Gastroesophageal sphincter (tissue), 4 donors: ENCODE results near the gene MCAM. TPM values are rescaled to one million over a fixed set of nuclear protein-coding genes. Genes with fewer than 3 reads are reported as not detected.

Experiments
- ATAC-seq: fragments of 150-250 bp; one replicate; pipeline ENCODE4 v1.9.1; 2016; ENCODE audit warnings: mild to moderate bottlenecking, moderate library complexity
- H3K27ac ChIP-seq, 4 donors: fragments of 200-600 bp; sonication (generic) in 3 of 4; 1 replicate in 3 of 4; 2 replicates in 1 of 4; pipeline ENCODE4 v1.5.1; 2016 to 2019
- H3K27me3 ChIP-seq: fragments of 200-600 bp; sonication (generic); one replicate; pipeline ENCODE4 v1.5.1; 2019
- H3K36me3 ChIP-seq, 2 donors: fragments of 200-600 bp; sonication (generic); one replicate each; pipeline ENCODE4 v1.5.1; 2019; ENCODE audit warnings: control low read depth in 1 of 2
- H3K4me1 ChIP-seq, 3 donors: fragments of 200-600 bp; sonication (generic); 1 replicate in 2 of 3; 2 replicates in 1 of 3; pipeline ENCODE4 v1.5.1; 2016 to 2019; ENCODE audit warnings: control low read depth in 2 of 3
- H3K4me3 ChIP-seq, 2 donors: fragments of 200-600 bp; sonication (generic); one replicate each; pipeline ENCODE4 v1.5.1; 2019; ENCODE audit warnings: mild to moderate bottlenecking in 1 of 2, moderate library complexity in 1 of 2
- H3K9me3 ChIP-seq, 3 donors: fragments of 200-600 bp; sonication (generic); one replicate each; pipeline ENCODE4 v1.5.1; 2017 to 2019; ENCODE audit warnings: control low read depth in 2 of 3
- EP300 ChIP-seq: sonication (generic); formaldehyde crosslinking; IDR thresholded peaks from one replicate; pipeline ENCODE4 v1.6.1; 2017; ENCODE audit warnings: antibody characterized with exemption, mild to moderate bottlenecking
- POLR2A ChIP-seq, 2 donors: fragments of 450-650 bp; IDR thresholded peaks; one replicate each; pipeline ENCODE4 v1.6.1; 2017; ENCODE audit warnings: antibody characterized with exemption in 2 of 2, mild to moderate bottlenecking in 2 of 2, moderate library complexity in 1 of 2
- POLR2AphosphoS5 ChIP-seq: sonication (generic); formaldehyde crosslinking; IDR thresholded peaks from one replicate; pipeline ENCODE4 v1.6.1; 2017; ENCODE audit warnings: antibody characterized with exemption
- WGBS, 2 donors: methylation state at CpG; one replicate each; pipeline ENCODE4 v1.1.5; 2018; ENCODE audit warnings: low coverage in 1 of 2; 5-methylcytosine and 5-hydroxymethylcytosine counted together
- total RNA-seq, 4 donors: library from RNA; depleted of rRNA; stranded (reverse); fragments of >200 nt; gene quantifications; one replicate each; pipeline ENCODE4 v1.1.0, GENCODE V29; 2016
- TF ChIP-seq, protein P1 (sequence below), 4 experiments: fragments of 200-600 bp in 2 of 4; fragments of 450-650 bp in 2 of 4; sonication (generic) in 1 of 4; IDR thresholded peaks; one replicate each; pipeline ENCODE4 v1.5.1; 2017 to 2019; ENCODE audit warnings: antibody characterized with exemption in 4 of 4, mild to moderate bottlenecking in 2 of 4, moderate library complexity in 2 of 4

Gene MCAM
- total RNA-seq, 4 donors from 2014 or later, result 702 to 1,904 (median 1,177) TPM

DNA sequence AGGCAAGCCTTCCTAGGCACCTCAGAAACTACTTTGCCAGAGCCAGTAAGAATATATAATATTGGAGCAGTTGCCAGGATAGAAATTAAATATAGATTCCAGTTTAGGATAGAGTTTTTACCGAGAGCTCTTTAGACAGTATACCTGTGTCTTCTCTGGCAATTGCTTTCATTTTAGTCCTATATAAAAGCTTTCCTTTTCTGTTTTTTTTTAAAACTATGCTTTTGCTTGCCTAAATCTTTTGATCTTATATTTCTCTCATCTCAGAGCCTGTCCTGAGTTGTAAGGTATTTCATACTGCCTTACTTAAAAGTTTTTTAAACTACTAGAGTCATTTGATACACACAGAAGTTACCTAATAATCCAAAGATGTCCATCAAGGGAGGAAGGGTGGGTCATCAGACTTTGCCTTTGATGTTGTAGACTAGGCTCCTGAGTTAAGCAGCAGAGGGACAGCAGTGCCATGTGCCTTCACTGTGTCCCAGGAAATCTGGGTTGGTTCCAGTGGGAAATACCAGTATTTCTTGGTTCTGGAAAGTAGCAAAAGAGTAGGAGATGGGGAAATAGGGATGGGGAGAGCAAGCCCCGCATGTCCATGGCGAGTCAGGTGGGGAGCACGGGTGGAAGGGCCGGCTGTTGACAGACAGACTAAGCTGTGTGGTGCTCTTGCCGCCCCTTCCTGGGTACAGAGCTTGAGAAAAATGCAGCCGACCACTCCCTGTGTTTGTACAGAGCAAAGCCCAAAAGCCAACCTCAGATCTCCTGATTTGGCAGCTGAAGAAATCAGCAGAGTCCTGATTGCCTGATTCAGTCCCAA is 11.2 kb downstream of the MCAM start:
- Histone ChIP-seq H3K4me3 (no peak overlapping the region), H3K4me1 (peaks cover 0 to 73% (median 5%) of the 10 kb centered on the region in 3 donors), H3K27me3 (no peaks in the 10 kb centered on the region), H3K27ac (peak overlapping the region; percentile 27 to 99 (median 88)), H3K36me3 (peaks cover 0 to 64% of the 10 kb centered on the region in 2 donors), H3K9me3 (no peaks in the 10 kb centered on the region)
- TF ChIP-seq POLR2A (IDR thresholded peaks at IDR 0.05) (no peak), POLR2AphosphoS5 (no peak), EP300 (no peak)
- TF ChIP-seq, protein P1, sequence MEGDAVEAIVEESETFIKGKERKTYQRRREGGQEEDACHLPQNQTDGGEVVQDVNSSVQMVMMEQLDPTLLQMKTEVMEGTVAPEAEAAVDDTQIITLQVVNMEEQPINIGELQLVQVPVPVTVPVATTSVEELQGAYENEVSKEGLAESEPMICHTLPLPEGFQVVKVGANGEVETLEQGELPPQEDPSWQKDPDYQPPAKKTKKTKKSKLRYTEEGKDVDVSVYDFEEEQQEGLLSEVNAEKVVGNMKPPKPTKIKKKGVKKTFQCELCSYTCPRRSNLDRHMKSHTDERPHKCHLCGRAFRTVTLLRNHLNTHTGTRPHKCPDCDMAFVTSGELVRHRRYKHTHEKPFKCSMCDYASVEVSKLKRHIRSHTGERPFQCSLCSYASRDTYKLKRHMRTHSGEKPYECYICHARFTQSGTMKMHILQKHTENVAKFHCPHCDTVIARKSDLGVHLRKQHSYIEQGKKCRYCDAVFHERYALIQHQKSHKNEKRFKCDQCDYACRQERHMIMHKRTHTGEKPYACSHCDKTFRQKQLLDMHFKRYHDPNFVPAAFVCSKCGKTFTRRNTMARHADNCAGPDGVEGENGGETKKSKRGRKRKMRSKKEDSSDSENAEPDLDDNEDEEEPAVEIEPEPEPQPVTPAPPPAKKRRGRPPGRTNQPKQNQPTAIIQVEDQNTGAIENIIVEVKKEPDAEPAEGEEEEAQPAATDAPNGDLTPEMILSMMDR (IDR thresholded peaks at IDR 0.05), result no peak
- ATAC-seq, result no peak
- 64 to 83% methylated on average over 1 to 7 of the region's 7 CpGs for WGBS, 2 donors

DNA sequence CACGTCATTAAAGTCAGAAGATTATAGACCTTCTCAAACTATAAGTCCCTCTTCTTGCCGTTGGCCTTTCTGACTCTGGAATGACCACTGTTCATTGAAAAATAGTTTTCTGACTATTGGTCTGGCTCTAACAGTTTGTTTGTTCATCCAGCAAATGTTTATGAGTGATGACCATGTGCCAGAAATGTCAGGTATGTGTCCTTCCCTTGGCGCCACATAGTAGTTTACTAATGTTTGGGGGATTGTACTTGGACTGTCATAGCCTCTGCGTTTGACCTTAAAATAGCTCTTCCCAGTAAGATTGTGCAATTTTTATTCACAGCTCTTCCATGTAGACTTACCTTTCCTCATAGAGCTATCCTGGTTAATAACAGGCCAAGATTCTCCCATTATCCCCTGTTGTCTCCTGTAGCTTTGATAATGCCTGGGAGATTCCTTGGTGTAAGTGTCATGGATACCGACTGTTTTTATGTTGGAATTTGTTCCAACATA is 13.7 kb downstream of the MCAM start:
- Histone ChIP-seq H3K27me3 (no peaks in the 10 kb centered on the region), H3K4me3 (no peak overlapping the region), H3K36me3 (peaks cover 0 to 62% of the 10 kb centered on the region in 2 donors), H3K4me1 (peaks cover 0 to 76% (median 19%) of the 10 kb centered on the region in 3 donors), H3K27ac (peak overlapping the region; percentile 63 to 98 (median 72)), H3K9me3 (no peaks in the 10 kb centered on the region)
- TF ChIP-seq, protein P1 (IDR thresholded peaks at IDR 0.05), result no peak
- TF ChIP-seq POLR2AphosphoS5, result no peak
- TF ChIP-seq EP300, result no peak
- TF ChIP-seq POLR2A (IDR thresholded peaks at IDR 0.05), result no peak
- WGBS, 2 donors, result 78 to 82% methylated on average over 3 to 5 of the region's 5 CpGs
- ATAC-seq, result no peak

DNA sequence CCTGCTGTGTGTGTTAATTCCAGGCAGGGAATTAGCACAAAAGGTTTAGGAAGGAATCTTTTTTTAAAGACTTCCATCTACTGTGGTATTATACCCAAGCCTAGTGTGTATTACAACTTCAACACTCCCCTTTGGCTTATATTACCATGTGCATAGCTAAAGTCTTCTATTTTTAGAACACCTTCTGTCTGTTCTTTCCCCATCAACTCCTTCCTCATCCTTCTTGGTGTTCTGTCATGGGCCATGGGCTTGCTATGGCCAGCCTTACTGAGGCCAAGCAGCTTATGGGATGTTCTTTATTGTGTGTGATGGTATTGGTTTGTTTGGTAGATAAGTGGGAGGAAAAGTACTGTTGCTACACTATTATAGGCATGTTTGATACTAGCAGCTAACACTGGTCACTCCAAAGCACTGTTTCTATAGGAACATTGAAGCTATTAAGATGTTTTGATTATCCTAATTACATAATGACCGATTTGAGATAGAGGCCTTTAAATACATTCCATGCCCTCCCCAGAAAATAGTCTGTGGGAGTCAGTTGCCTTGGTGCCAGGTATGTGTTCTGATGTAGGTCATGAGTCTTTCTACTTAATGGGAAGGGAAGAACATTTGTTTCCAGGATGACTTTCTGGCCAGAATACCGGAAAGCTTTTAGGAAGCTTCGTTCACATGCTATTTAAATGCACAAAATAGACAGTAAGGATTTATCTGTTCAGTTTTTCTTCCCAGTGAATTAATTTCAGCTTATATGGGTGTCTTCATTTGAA is 16.5 kb downstream of the MCAM start:
- ATAC-seq, result peak; percentile 63
- Histone ChIP-seq H3K4me3 (no peak overlapping the region), H3K9me3 (no peaks in the 10 kb centered on the region), H3K36me3 (peaks cover 0 to 70% of the 10 kb centered on the region in 2 donors), H3K27ac (peak overlapping the region; percentile 55 to 98 (median 78)), H3K27me3 (no peaks in the 10 kb centered on the region), H3K4me1 (peaks cover 0 to 58% (median 19%) of the 10 kb centered on the region in 3 donors)
- TF ChIP-seq, protein P1 (IDR thresholded peaks at IDR 0.05), result no peak
- peak; percentile 51 for TF ChIP-seq POLR2AphosphoS5
- no peak for TF ChIP-seq POLR2A (IDR thresholded peaks at IDR 0.05)
- no peak for TF ChIP-seq EP300
- 41 to 62% methylated on average over 3 of the region's 3 CpGs for WGBS, 2 donors

DNA sequence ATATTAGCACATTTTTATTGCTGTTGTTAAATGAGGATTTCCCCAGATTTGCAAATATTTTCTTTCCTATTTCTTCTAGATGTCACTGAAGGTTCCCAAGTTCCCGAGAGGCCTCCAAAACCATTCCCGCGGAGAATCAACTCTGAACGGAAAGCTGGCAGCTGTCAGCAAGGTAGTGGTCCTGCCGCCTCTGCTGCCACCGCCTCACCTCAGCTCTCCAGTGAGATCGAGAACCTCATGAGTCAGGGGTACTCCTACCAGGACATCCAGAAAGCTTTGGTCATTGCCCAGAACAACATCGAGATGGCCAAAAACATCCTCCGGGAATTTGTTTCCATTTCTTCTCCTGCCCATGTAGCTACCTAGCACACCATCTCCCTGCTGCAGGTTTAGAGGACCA is 17.5 kb downstream of the MCAM start:
- no peaks in the 10 kb centered on the region for H3K9me3 ChIP-seq
- H3K27ac ChIP-seq, result peak overlapping the region; percentile 55 to 98 (median 78)
- no peak overlapping the region for H3K4me3 ChIP-seq
- H3K4me1 ChIP-seq, result peaks cover 0 to 57% (median 19%) of the 10 kb centered on the region in 3 donors
- no peak for TF ChIP-seq EP300
- TF ChIP-seq POLR2AphosphoS5, result no peak
- no peak for TF ChIP-seq POLR2A (IDR thresholded peaks at IDR 0.05)
- TF ChIP-seq, protein P1 (IDR thresholded peaks at IDR 0.05), result no peak
- WGBS, 2 donors, result 100% methylated on average over 2 of the region's 9 CpGs; no CpG with 5 or more reads in 1 of the 2 donors
- peaks cover 0 to 68% of the 10 kb centered on the region in 2 donors for H3K36me3 ChIP-seq
- no peaks in the 10 kb centered on the region for H3K27me3 ChIP-seq
- no peak for ATAC-seq
